DMS 273 (cell line): ENCODE measurements around the gene DLGAP1.

Experiments used
- DNase-seq: peaks from one replicate; lab custom pipeline; 2025; ENCODE audit not compliant: unreplicated experiment; lab: John Stamatoyannopoulos, UW

DLGAP1 gene

GRCh38 chr18:3526421-3527354, 928.4 kb downstream of the DLGAP1 start:
- peak; percentile 92 for DNase-seq

GRCh38 chr18:3525870-3526420, 929.2 kb downstream of the DLGAP1 start:
- peak; percentile 75 for DNase-seq

- no peak for DNase-seq
Measured at GRCh38 chr18:3524706-3525105, 930.4 kb downstream of the DLGAP1 start.

- DNase-seq = peak; percentile 38
Measured at GRCh38 chr18:3520230-3521085, 934.6 kb downstream of the DLGAP1 start.

GRCh38 chr18:3514312-3515216, 940.5 kb downstream of the DLGAP1 start:
- no peak for DNase-seq

- DNase-seq = no peak
Measured at GRCh38 chr18:3513481-3513880, 941.6 kb downstream of the DLGAP1 start.

GRCh38 chr18:3511980-3512379, 943.1 kb downstream of the DLGAP1 start:
- DNase-seq = peak; percentile 27

GRCh38 chr18:3510896-3511295, 944.2 kb downstream of the DLGAP1 start:
- no peak for DNase-seq

- no peak for DNase-seq
Measured at GRCh38 chr18:3510024-3510423, 945.1 kb downstream of the DLGAP1 start.

- DNase-seq = no peak
Measured at GRCh38 chr18:3508576-3509549, 946.2 kb downstream of the DLGAP1 start.

- DNase-seq = no peak
Measured at GRCh38 chr18:3504637-3505036, 950.5 kb downstream of the DLGAP1 start.

- DNase-seq = no peak
Measured at GRCh38 chr18:3502650-3503049, 952.5 kb downstream of the DLGAP1 start.

GRCh38 chr18:3500016-3500415, 955.1 kb downstream of the DLGAP1 start:
- no peak for DNase-seq

GRCh38 chr18:3499501-3499900, 955.6 kb downstream of the DLGAP1 start:
- no peak for DNase-seq

GRCh38 chr18:3498698-3499471, 956.2 kb downstream of the DLGAP1 start:
- peak; percentile 47 for DNase-seq

- DNase-seq = no peak
Measured at GRCh38 chr18:3495691-3496430, 959.2 kb downstream of the DLGAP1 start.

GRCh38 chr18:3494569-3494968, 960.5 kb downstream of the DLGAP1 start:
- DNase-seq = no peak

- DNase-seq = no peak
Measured at GRCh38 chr18:3494245-3494526, 960.9 kb downstream of the DLGAP1 start.
